ENCODE measurements around the gene CDH3. TPM values are rescaled to one million over a fixed set of nuclear protein-coding genes. Genes with fewer than 3 reads are reported as not detected.

CDH3 gene
- total and polyA plus RNA-seq, 2 of the 8 experiments (the other 6 are each of a cell fraction or from before 2014, with no cell fraction given) = 146 to 171 TPM

DNA sequence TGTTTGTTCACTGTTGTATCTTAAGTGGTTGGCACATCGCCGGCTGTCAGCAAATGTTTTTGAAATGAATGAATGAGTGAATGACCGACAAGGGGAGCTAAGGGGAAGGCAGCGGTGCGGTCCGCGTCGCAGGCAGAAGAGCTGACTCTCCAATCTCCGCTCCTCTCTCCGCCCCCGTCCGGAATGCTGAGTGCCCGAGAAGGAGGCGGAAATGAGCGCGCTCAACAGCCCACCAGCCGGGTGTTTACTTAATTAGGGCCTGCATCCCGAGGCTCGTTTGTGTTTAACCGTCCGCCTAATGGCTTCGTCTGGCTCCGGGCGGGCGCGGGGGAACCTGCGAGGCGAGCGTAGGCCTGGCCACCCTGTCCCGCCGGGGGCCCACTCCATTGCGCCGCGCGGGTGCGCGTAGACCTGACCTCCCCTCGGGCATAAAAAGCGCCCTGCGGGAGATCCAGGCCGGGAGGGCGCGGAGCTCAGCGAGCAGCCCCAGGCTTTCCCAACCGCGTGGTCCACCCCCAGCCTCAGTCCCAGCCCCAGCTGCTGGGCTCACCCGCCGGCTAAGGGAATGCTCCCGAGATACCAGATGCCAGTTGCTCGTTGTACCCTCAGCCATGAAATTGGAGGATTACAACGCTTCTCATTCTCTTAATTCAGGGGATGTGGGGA, 2.5 kb upstream of the CDH3 start (continued):
- TF ChIP-seq HDAC2 (IDR thresholded peaks at IDR 0.05; ENCODE audit: borderline replicate concordance in 1 of 2, low read depth in 2 of 2, low read length in 2 of 2) (0 out of 4 replicates have a peak, but pooled peaks of 1 of the 2 experiments have one; percentile 23), SUZ12 (IDR thresholded peaks at IDR 0.05; ENCODE audit: low read length) (no peak), KDM5A (IDR thresholded peaks at IDR 0.05; ENCODE audit: low read length) (no peak), KDM1A (IDR thresholded peaks at IDR 0.05; ENCODE audit: borderline replicate concordance, low read length) (no peak), ZNF274 (IDR thresholded peaks at IDR 0.05; ENCODE audit: borderline replicate concordance, extremely low read depth, low read length) (no peak), SIRT6 (IDR thresholded peaks at IDR 0.05; ENCODE audit: low read length) (no peak), CHD1 (IDR thresholded peaks at IDR 0.05; ENCODE audit: low read depth, low read length) (no peak), FOSL1 (IDR thresholded peaks at IDR 0.05; ENCODE audit: insufficient read depth, low read depth, low read length) (no peak), CBX5 (IDR thresholded peaks at IDR 0.05; ENCODE audit: low read depth, low read length) (no peak), ASH2L (IDR thresholded peaks at IDR 0.05; ENCODE audit: low read length) (peak; percentile 83), RAD21 (IDR thresholded peaks at IDR 0.05 in 1 of 2, conservative IDR thresholded peaks at IDR 0.05 in 1 of 2; ENCODE audit: low read depth in 2 of 2, low read length in 2 of 2) (no peak), RXRA (IDR thresholded peaks at IDR 0.05; ENCODE audit: insufficient read depth, low read depth, low read length) (no peak), PHF8 (conservative IDR thresholded peaks at IDR 0.05; ENCODE audit: low read depth, low read length) (peak; percentile 61), TEAD4 (IDR thresholded peaks at IDR 0.05; ENCODE audit: low read depth, low read length) (no peak), HDAC6 (IDR thresholded peaks at IDR 0.05; ENCODE audit: low read depth, low read length) (no peak), CREB1 (IDR thresholded peaks at IDR 0.05) (0 out of 2 replicates have a peak, but pooled peaks have one; percentile 7), SIX5 (IDR thresholded peaks at IDR 0.05; ENCODE audit: low read depth, low read length) (no peak), BRCA1 (IDR thresholded peaks at IDR 0.05; ENCODE audit: low read depth, low read length) (no peak), GTF2F1 (IDR thresholded peaks at IDR 0.05; ENCODE audit: borderline replicate concordance, low read depth, low read length) (no peak; the same call in 1 of the 2 replicates), NANOG (IDR thresholded peaks at IDR 0.05; ENCODE audit: insufficient read depth, low read depth, low read length, poor library complexity, severe bottlenecking) (peak; percentile 9), CTBP2 (IDR thresholded peaks at IDR 0.05; ENCODE audit: borderline replicate concordance, insufficient read depth, insufficient read length, low read length) (no peak), JUND (IDR thresholded peaks at IDR 0.05; ENCODE audit: low read length) (no peak), SP1 (IDR thresholded peaks at IDR 0.05; ENCODE audit: low read depth, low read length) (no peak)
- TF ChIP-seq, protein P1, sequence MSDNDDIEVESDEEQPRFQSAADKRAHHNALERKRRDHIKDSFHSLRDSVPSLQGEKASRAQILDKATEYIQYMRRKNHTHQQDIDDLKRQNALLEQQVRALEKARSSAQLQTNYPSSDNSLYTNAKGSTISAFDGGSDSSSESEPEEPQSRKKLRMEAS (IDR thresholded peaks at IDR 0.05) = peak; percentile 72; the same call in 1 of the 2 replicates
